HG03097 (cell line): ENCODE measurements around the gene IL15RA.
"Not testable (repeated sequence)": the region's sequence is repeated elsewhere in the genome, so short reads cannot be mapped to it uniquely, and the experiment has no call there.

ENCODE experiments used
- ATAC-seq: cut with Tn5 transposase; IDR thresholded peaks from one replicate; pipeline ENCODE4 v1.9.1; 2021; ENCODE audit not compliant: unreplicated experiment, low FRiP score

IL15RA gene

GRCh38 chr10:5933909-5934546 is 43.3 kb downstream of the IL15RA start:
- ATAC-seq, result no peak

- no peak for ATAC-seq
Measured at GRCh38 chr10:5932345-5932744, 45.0 kb downstream of the IL15RA start.

GRCh38 chr10:5930272-5930671 is 47.1 kb downstream of the IL15RA start:
- ATAC-seq, result no peak

GRCh38 chr10:5929442-5929841 is 47.9 kb downstream of the IL15RA start:
- no peak for ATAC-seq

- no peak for ATAC-seq
Measured at GRCh38 chr10:5927306-5927705, 50.0 kb downstream of the IL15RA start.

GRCh38 chr10:5924889-5925288 is 52.5 kb downstream of the IL15RA start:
- no peak for ATAC-seq

- ATAC-seq, result no peak
Measured at GRCh38 chr10:5921746-5922145, 55.6 kb downstream of the IL15RA start.

GRCh38 chr10:5919568-5919967 is 57.8 kb downstream of the IL15RA start:
- ATAC-seq, result no peak

GRCh38 chr10:5918763-5919162 is 58.6 kb downstream of the IL15RA start:
- ATAC-seq, result no peak

- ATAC-seq, result no peak
Measured at GRCh38 chr10:5917305-5917704, 60.0 kb downstream of the IL15RA start.

GRCh38 chr10:5915451-5915850 is 61.9 kb downstream of the IL15RA start:
- ATAC-seq, result no peak

GRCh38 chr10:5913736-5914135 is 63.6 kb downstream of the IL15RA start:
- ATAC-seq, result no peak

- ATAC-seq, result no peak
Measured at GRCh38 chr10:5911670-5912069, 65.7 kb downstream of the IL15RA start.

GRCh38 chr10:5910323-5911100 is 66.8 kb downstream of the IL15RA start:
- ATAC-seq, result no peak

- not testable (repeated sequence) for ATAC-seq
Measured at GRCh38 chr10:5908676-5909075, 68.7 kb downstream of the IL15RA start.

- no peak for ATAC-seq
Measured at GRCh38 chr10:5906651-5907050, 70.7 kb downstream of the IL15RA start.

- no peak for ATAC-seq
Measured at GRCh38 chr10:5905854-5906507, 71.4 kb downstream of the IL15RA start.

- ATAC-seq, result peak; percentile 84
Measured at GRCh38 chr10:5904227-5904626, 73.1 kb downstream of the IL15RA start.

GRCh38 chr10:5903563-5903962 is 73.8 kb downstream of the IL15RA start:
- no peak for ATAC-seq

- no peak for ATAC-seq
Measured at GRCh38 chr10:5902511-5903274, 74.7 kb downstream of the IL15RA start.
